NT2/D1 (cell line): ENCODE measurements around the gene MCAT.

Experiments used
- DNase-seq: peaks from one replicate; pipeline ENCODE4 v3.0.0-alpha.2; 2011; ENCODE audit warnings: low read depth, low spot score
- H3K27me3 ChIP-seq: 2 replicates; pipeline ENCODE4 v1.6.0; 2011; ENCODE audit warnings: mild to moderate bottlenecking; ENCODE audit not compliant: insufficient read length, insufficient read depth
- H3K36me3 ChIP-seq: 2 replicates; pipeline ENCODE4 v1.6.1; 2011; ENCODE audit warnings: mild to moderate bottlenecking, low read length, mixed read lengths; ENCODE audit not compliant: insufficient read depth, insufficient read length
- H3K4me1 ChIP-seq: 2 replicates; pipeline ENCODE4 v1.5.1; 2011; ENCODE audit not compliant: insufficient read depth, insufficient read length
- H3K4me3 ChIP-seq: 2 replicates; pipeline ENCODE4 v1.5.1; 2011; ENCODE audit warnings: low read depth; ENCODE audit not compliant: insufficient read length
- H3K9ac ChIP-seq: 2 replicates; pipeline ENCODE4 v1.6.0; 2011; ENCODE audit warnings: low read depth; ENCODE audit not compliant: insufficient read length
- H3K9me3 ChIP-seq: 2 replicates; pipeline ENCODE4 v1.5.1; 2011; ENCODE audit warnings: mild to moderate bottlenecking, low read length; ENCODE audit not compliant: insufficient read depth
- SUZ12 ChIP-seq: IDR thresholded peaks from 2 replicates; pipeline ENCODE4 v1.6.1; 2011; ENCODE audit not compliant: insufficient read length, insufficient read depth; ENCODE audit errors: extremely low read depth
- YY1 ChIP-seq: IDR thresholded peaks from 2 replicates; pipeline ENCODE4 v1.6.1; 2011; ENCODE audit not compliant: insufficient read length, insufficient read depth
- ZNF274 ChIP-seq: IDR thresholded peaks from 2 replicates; pipeline ENCODE4 v1.6.1; 2011; ENCODE audit warnings: mild to moderate bottlenecking, low read depth, low read length

MCAT gene

GRCh38 chr22:43171607-43172006 is 28.4 kb upstream of the MCAT start:
- DNase-seq: no peak
- Histone ChIP-seq H3K36me3 (peaks cover 92% of the 10 kb centered on the region), H3K4me3 (no peak overlapping the region), H3K9me3 (no peaks in the 10 kb centered on the region), H3K9ac (no peak overlapping the region), H3K4me1 (no peaks in the 10 kb centered on the region), H3K27me3 (no peaks in the 10 kb centered on the region)
- TF ChIP-seq ZNF274: no peak
- TF ChIP-seq YY1: no peak
- TF ChIP-seq SUZ12: no peak

- Histone ChIP-seq H3K4me3 (no peak overlapping the region), H3K9ac (no peak overlapping the region), H3K36me3 (peaks cover 92% of the 10 kb centered on the region), H3K4me1 (no peaks in the 10 kb centered on the region), H3K27me3 (no peaks in the 10 kb centered on the region), H3K9me3 (no peaks in the 10 kb centered on the region)
- DNase-seq: no peak
- TF ChIP-seq YY1: no peak
- TF ChIP-seq ZNF274: no peak
- TF ChIP-seq SUZ12: no peak
These were observed 27.9 kb upstream of the MCAT start for GRCh38 chr22:43171019-43171491.

DNA sequence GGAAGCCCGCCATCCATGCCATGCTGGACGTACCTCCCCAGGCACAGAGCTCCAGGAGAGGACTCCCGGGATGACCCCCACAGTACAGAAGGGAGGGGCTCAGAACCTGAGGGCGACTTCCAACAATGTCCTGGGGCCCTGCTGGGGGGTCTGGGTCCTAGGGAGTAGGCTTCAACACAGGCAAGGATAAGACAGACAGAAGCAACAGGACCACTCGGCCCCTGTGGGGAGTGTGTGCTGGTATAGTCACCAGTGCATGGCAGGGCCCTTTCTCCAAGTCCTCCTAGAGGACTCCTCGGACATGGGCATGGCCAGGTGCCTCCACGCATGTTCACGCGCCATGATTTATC is 26.9 kb upstream of the MCAT start:
- H3K9ac ChIP-seq: no peak overlapping the region
- H3K4me1 ChIP-seq: no peaks in the 10 kb centered on the region
- no peak overlapping the region for H3K4me3 ChIP-seq
- no peak for DNase-seq
- peaks cover 85% of the 10 kb centered on the region for H3K36me3 ChIP-seq
- no peaks in the 10 kb centered on the region for H3K27me3 ChIP-seq
- TF ChIP-seq YY1 (no peak), SUZ12 (no peak), ZNF274 (no peak)
- no peaks in the 10 kb centered on the region for H3K9me3 ChIP-seq

DNA sequence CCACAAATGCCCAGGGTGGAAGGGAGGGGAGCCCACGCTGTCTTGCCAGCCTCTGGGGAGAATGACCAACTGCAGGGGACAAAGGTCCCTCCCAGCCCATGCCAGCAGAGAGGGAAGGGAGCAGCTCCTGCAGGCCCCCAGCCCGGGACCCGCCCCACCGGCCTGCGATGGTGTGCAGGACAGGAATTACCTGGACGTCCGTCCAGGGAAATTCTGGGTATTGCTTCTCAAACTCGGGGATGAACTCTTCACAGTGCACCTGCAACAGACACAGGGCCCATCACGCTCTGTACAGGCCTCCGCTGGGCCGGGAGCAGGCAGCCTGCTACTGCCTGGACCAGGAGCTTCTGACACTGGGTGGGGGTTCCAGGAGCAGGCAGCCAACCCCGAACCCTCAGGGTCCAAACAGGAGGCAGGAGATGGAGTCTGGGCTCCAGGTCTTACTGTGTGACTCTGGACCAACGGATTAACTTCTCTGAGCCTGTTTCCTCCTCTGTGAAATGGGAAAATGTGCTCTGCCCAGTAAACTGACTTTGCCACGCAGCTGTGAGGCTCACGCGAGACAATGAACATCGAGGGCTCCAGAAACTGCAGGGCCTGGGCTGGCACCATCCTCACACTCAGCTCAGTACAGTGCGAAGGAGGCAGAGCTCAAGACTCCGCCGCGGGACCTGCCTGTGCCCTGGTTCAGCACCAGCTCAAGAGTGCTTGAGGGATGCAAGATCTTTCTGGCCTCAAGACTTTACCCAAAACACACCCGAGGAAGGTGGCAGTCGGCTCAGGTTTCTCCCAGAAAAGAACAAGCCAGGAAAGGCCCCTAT is 26.3 kb upstream of the MCAT start:
- H3K9me3 ChIP-seq: no peaks in the 10 kb centered on the region
- H3K4me1 ChIP-seq: no peaks in the 10 kb centered on the region
- H3K4me3 ChIP-seq: no peak overlapping the region
- H3K27me3 ChIP-seq: no peaks in the 10 kb centered on the region
- DNase-seq: no peak
- H3K9ac ChIP-seq: no peak overlapping the region
- no peak for TF ChIP-seq ZNF274
- no peak for TF ChIP-seq SUZ12
- no peak for TF ChIP-seq YY1
- peaks cover 79% of the 10 kb centered on the region for H3K36me3 ChIP-seq

- Histone ChIP-seq H3K4me1 (no peaks in the 10 kb centered on the region), H3K36me3 (peaks cover 71% of the 10 kb centered on the region), H3K9me3 (no peaks in the 10 kb centered on the region), H3K9ac (no peak overlapping the region), H3K27me3 (no peaks in the 10 kb centered on the region), H3K4me3 (no peak overlapping the region)
- TF ChIP-seq ZNF274 (no peak), YY1 (no peak), SUZ12 (no peak)
- DNase-seq: no peak
These were observed 25.5 kb upstream of the MCAT start for GRCh38 chr22:43168471-43169309.

DNA sequence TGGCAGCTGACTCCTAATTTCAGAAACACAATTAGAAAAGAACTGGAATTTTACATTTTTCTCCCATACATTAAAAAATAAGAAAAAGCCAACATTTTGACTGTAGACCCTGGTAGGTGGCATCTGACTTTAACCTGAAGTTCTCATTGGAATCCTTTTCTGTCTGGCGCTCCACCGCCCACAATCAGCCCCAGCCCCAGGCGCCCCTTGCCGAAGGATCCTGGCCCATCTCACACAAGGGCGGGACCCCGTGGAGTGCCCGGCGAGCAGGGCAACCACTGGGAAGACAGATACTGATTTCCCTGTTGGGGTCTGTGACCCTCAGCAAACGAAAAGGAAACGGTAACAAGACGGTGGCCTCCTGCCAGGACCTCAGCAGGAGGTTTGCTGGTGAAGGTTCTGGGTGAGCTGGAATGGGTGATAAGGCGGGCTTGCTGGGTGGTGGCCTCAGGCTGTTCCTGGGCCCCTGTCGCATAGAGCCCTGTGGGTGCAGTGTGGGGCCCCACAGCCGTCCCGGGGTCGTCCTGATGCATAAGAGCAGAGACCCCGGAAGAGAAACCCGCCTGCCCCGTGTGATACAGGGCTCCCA is 23.9 kb upstream of the MCAT start:
- Histone ChIP-seq H3K4me1 (no peaks in the 10 kb centered on the region), H3K27me3 (no peaks in the 10 kb centered on the region), H3K4me3 (no peak overlapping the region), H3K36me3 (peaks cover 60% of the 10 kb centered on the region), H3K9me3 (no peaks in the 10 kb centered on the region), H3K9ac (no peak overlapping the region)
- TF ChIP-seq ZNF274 (no peak), YY1 (no peak), SUZ12 (no peak)
- no peak for DNase-seq
